ENCODE results near the gene ITPA. TPM values are rescaled to one million over a fixed set of nuclear protein-coding genes. Genes with fewer than 3 reads are reported as not detected.

ITPA gene
- total and polyA plus RNA-seq, 2 of the 13 experiments (the other 11 are each of a cell fraction or from before 2014, with no cell fraction given), result 60.1 to 103 TPM

DNA sequence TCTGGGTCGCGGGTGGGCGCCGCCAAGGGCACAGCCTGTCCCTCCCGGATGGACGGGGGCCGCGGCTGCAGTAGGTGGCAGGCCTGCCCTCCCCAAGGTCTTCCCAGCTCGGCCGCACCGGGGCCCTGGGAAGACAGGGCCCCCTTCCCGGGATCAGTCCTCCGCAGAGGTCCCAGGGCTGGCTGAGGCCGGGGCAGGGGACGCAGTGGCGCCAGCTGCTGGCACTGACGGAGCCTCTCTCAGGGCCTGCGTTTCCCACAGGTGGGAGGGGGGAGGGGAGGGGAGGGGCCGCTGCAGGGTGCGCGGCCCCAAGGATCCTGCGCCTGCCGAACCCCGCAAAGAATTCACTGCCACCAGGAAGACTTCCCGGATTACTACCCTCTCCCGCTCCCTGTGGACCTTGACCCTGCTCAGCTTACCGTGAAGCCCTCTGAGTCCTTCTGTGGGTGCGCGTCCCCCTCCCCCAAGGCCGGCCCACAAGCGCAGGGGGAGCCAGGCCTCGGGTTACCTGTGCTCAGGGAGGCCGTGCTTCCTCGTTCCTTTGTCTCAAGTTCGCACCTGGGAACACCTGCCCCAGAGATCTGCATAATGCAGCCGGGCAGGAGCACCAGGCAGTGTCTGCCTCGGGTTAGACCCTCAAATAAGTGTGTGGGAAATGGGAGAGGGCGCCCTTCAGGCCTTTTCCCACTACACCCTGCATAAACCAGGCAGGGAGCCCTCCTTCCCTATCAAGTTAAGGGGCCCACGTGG lies 41.0 kb upstream of the ITPA start (continued):
- 0 out of 2 replicates have a peak, but pooled peaks have one; percentile 4 for TF ChIP-seq ZBTB34 (CRISPR knock-in tag; IDR thresholded peaks at IDR 0.05)
- TF ChIP-seq GPN1 (CRISPR knock-in tag; IDR thresholded peaks at IDR 0.05; ENCODE audit: borderline replicate concordance), result 0 out of 2 replicates have a peak, but pooled peaks have one; percentile 82
- TF ChIP-seq ZFP37 (CRISPR knock-in tag; IDR thresholded peaks at IDR 0.05; ENCODE audit: borderline replicate concordance), result peak; percentile 87; the same call in 1 of the 2 replicates
- no peak for TF ChIP-seq ZMAT5 (CRISPR knock-in tag; IDR thresholded peaks at IDR 0.05; ENCODE audit: borderline replicate concordance, low read depth)
- TF ChIP-seq RCOR2 (CRISPR knock-in tag; IDR thresholded peaks at IDR 0.05), result peak; percentile 83; the same call in 1 of the 2 replicates
- TF ChIP-seq STAT5B (CRISPR knock-in tag; IDR thresholded peaks at IDR 0.05), result no peak
- no peak for TF ChIP-seq ZNF597 (CRISPR knock-in tag; IDR thresholded peaks at IDR 0.05)
- TF ChIP-seq ZFP62 (CRISPR knock-in tag; IDR thresholded peaks at IDR 0.05), result no peak
- peak; percentile 83; the same call in 1 of the 2 replicates for TF ChIP-seq IRX3 (CRISPR knock-in tag; IDR thresholded peaks at IDR 0.05; ENCODE audit: borderline replicate concordance, low read depth)
- no peak for TF ChIP-seq EEA1 (CRISPR knock-in tag; IDR thresholded peaks at IDR 0.05; ENCODE audit: borderline replicate concordance)
- TF ChIP-seq ZUFSP (CRISPR knock-in tag; IDR thresholded peaks at IDR 0.05; ENCODE audit: borderline replicate concordance), result no peak
- peak; percentile 93; the same call in 1 of the 2 replicates for TF ChIP-seq ZNF136 (CRISPR knock-in tag; IDR thresholded peaks at IDR 0.05; ENCODE audit: low read depth)
- peak; percentile 81; the same call in 1 of the 2 replicates for TF ChIP-seq ZNF276 (CRISPR knock-in tag; IDR thresholded peaks at IDR 0.05; ENCODE audit: low read depth)
- TF ChIP-seq, protein P1, sequence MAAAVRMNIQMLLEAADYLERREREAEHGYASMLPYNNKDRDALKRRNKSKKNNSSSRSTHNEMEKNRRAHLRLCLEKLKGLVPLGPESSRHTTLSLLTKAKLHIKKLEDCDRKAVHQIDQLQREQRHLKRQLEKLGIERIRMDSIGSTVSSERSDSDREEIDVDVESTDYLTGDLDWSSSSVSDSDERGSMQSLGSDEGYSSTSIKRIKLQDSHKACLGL (CRISPR knock-in tag; IDR thresholded peaks at IDR 0.05), result peak; percentile 79
- TF ChIP-seq, protein P2, sequence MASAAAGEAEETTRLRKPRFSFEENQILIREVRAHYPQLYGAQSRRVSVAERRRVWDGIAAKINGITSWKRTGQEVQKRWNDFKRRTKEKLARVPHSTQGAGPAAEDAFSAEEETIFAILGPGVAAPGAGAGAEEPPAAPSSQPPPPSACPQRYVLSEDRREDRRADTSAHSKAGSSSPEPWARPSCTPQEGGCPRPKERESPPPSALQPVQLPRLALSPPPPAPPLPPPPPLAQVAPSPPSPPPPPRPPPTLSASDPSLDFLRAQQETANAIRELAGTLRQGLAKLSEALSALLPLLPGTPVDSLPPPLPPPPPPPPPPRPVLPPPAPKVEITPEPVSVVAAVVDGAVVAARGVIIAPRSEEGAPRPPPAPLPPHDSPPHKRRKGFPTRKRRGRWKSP (CRISPR knock-in tag; IDR thresholded peaks at IDR 0.05), result peak; percentile 77; the same call in 1 of the 2 replicates
- TF ChIP-seq ZFP1 (CRISPR knock-in tag; IDR thresholded peaks at IDR 0.05), result no peak
- no peak for TF ChIP-seq GTF3A (CRISPR knock-in tag; conservative IDR thresholded peaks at IDR 0.05)
- TF ChIP-seq, protein P3, sequence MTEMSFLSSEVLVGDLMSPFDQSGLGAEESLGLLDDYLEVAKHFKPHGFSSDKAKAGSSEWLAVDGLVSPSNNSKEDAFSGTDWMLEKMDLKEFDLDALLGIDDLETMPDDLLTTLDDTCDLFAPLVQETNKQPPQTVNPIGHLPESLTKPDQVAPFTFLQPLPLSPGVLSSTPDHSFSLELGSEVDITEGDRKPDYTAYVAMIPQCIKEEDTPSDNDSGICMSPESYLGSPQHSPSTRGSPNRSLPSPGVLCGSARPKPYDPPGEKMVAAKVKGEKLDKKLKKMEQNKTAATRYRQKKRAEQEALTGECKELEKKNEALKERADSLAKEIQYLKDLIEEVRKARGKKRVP (CRISPR knock-in tag; IDR thresholded peaks at IDR 0.05), result peak in 1 of 2 experiments; percentile 38; a peak in 1 of 4 replicates
- no peak for TF ChIP-seq HCFC1 (IDR thresholded peaks at IDR 0.05; ENCODE audit: low read depth, low read length)

All from HepG2 (cell line).